GM19467 (cell line): Measurements from ENCODE around the gene CPNE5.

Experiments used
- ATAC-seq: cut with Tn5 transposase; IDR thresholded peaks from one replicate; pipeline ENCODE4 v1.9.1; 2021; ENCODE audit warnings: mild to moderate bottlenecking, moderate library complexity; ENCODE audit not compliant: unreplicated experiment

The CPNE5 gene

DNA sequence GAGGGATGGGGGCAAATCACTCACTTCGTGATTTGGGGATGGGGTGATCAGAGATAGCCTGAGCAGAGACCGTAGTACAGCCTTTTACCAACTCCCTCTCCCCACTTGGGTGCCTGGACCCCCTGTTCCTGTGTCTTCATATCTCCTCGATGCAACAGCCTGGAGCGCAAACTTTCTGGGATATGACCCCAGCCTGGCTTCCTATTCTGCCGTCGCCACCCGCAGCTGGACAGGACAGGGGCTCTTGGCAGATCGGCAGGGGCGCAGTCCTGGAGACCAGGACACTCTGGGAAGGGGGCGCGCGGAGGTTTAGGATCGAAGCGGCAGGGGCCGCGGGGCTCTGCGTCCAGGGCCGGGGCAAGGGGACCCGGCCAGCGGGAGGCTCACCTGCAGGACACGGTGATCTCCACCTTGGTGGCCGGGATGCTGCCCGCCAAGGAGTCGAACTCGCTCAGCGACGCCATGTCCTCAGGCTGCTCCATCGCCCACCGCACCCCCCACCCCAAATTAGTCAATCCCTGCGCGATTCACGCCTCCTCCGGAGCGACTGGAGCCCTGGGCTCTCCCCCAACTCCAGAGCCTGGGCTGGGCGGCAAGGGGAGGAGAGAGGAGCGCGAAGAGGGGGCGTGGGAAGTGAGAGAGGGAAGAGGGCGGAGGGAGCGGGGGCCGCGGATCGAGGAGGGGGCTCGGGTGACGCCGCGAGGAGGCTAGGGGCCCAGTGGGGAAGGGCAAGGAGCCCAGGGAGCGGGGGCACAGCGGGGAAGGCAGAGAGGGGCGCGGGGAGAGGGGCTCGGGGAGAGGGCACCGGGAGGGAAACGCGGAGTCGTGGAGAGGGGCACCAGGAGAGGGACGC, at the start of gene CPNE5:
Gene CPNE5, minus strand, starts transcription at position 549 of the 853 bp plus-strand sequence. Its CDS starts 67 bp downstream, at position 482.
- ATAC-seq = no peak

DNA sequence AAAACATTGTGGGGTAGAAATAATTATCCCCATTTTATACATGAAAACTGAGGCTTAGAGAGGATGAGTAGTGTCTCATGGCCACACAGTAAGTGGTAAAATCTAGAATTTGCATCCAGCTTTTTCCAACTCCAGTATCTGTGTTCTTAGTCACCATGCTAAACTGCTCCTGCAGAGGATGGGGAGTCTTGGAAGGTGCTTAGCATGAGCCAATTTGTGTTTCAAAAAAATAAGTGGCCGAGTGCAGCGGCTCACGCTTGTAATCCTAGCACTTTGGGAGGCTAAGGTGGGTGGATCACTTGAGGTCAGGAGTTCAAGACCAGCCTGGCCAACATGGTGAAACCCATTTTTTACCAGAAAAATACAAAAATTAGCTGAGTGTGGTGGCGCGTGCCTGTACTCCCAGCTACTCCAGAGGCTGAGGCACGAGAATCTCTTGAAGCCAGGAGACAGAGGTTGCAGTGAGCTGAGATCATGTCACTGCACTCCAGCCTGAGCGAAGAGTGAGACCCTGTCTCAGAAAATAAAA, 48.9 kb upstream of the CPNE5 start:
- ATAC-seq = no peak

GRCh38 chr6:36886950-36887618, 47.8 kb upstream of the CPNE5 start:
- no peak for ATAC-seq

GRCh38 chr6:36885461-36886401, 46.5 kb upstream of the CPNE5 start, which contains the start of gene C6orf89:
TSS of gene C6orf89 (plus strand) at chr6:36885952. CDS start at chr6:36899445, 13,493 bp downstream.
- ATAC-seq = peak; percentile 97

- ATAC-seq = no peak
Measured at GRCh38 chr6:36884610-36885009, 45.4 kb upstream of the CPNE5 start.

- ATAC-seq = no peak
Measured at GRCh38 chr6:36875250-36875633, 36.0 kb upstream of the CPNE5 start.

DNA sequence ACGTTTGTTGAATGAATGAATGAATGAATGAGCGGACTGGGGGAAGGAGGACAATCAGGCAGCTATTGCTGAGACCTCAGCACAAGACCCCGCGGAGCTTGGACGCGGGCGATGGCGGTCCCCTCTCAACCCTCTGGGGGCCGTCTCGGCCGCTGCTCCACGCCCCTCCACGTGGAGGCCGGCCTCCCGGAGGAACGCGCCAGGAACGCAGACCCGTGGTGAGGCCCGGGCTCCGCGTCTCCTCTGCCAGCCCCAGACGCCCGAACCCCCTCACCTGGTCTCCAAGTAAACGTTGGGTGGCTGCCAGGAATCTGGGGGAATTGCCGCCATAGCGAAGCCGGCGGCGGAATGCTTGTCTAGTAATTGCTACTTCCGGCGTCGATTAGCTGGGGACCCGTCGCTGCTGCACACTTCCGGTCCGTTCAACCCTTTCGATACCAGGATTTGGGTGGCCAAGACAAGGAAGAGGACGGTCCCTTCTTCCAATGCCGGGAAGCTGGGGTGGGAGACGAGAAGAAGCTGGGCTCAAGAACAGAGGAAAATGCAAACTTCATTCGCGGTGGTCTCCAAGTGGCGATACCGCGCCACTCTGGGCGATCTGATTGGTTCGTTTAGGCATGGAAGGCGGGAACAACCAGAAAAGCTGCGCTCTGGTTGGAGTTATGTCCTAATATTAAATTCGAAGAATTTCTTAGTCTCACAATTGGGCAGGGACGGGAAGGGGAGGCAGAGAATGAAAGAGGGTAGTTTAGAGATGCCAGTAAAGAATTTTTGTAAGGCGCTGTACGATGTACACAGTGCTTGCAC, 35.4 kb upstream of the CPNE5 start, which contains the start of gene PPIL1:
Gene PPIL1, minus strand, starts transcription at position 361 of the 807 bp plus-strand sequence. Its CDS starts 31 bp downstream, at position 330.
- ATAC-seq = peak; percentile 62

GRCh38 chr6:36873612-36874442, 34.6 kb upstream of the CPNE5 start:
- ATAC-seq = no peak

- no peak for ATAC-seq
Measured at GRCh38 chr6:36873115-36873514, 33.9 kb upstream of the CPNE5 start.

DNA sequence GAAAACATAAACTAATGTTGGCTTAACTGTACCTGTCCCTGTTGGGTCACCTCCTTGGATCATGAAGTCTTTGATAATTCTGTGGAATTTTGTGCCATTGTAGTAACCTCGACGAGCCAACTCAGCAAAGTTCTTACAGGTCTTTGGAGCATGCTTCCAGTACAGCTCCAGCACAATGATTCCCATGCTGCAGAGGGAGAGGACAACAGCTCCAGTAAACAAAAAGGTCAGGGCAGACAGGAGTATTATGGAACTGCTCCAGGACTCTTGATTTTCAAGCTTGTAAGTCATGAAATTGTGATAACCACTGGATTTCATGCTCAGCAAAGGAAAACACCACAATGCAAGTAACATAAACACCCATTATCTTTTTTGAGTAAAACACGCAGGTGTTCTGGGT, 32.4 kb upstream of the CPNE5 start:
- ATAC-seq = no peak

DNA sequence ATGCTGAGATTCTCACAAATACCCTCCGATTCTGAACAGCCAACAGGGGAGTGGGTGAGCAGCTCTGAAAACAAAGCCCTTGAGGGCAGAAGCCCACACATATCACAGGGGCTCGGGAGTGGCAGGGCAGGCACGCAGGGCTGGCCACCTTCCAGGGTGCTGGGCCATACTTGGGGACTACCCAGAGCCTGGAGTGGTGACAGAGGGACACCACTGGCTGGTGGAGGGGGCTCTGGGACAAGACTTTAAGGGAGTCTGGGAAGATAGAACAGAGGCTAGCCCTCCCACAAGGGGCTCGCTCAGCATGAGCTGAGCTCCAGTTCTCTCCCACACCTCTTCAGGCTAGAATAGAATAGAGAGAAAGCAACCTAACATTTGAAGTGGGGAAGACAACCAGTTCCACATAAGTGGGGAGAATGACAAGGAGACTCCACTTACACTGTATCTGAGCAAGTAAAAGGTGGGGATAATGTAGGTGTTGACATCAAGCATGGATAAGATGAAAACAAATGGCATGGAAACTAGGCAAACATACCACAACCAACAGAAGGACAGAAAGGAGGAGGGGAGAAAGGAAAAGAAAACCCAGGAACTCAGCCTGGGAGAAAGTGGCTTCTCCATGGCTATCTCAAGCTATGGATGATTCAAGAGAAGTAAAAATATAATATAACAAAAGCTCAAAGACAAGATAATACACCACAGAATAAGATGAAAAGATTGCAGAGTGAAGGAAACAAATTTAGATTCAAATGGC, 28.4 kb upstream of the CPNE5 start:
- ATAC-seq = no peak

DNA sequence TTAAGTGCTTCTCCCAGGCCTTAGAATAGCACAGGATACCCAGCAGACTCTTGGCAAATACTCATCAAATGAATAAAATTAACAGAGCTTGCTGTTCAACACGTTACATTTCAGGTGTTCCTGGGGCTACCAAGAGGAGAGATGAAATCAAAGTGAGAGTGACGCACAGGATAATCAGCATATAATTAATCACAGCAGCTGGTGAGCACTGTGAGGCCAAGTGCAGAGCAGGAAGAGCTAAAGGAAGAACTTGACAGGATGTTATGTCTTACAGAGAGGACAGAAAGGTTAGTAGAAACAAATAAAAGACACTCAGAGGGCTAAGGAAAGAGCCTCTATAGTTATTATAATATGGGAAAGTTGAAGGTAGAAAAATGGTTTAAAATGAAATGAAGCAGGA, 26.6 kb upstream of the CPNE5 start:
- no peak for ATAC-seq

DNA sequence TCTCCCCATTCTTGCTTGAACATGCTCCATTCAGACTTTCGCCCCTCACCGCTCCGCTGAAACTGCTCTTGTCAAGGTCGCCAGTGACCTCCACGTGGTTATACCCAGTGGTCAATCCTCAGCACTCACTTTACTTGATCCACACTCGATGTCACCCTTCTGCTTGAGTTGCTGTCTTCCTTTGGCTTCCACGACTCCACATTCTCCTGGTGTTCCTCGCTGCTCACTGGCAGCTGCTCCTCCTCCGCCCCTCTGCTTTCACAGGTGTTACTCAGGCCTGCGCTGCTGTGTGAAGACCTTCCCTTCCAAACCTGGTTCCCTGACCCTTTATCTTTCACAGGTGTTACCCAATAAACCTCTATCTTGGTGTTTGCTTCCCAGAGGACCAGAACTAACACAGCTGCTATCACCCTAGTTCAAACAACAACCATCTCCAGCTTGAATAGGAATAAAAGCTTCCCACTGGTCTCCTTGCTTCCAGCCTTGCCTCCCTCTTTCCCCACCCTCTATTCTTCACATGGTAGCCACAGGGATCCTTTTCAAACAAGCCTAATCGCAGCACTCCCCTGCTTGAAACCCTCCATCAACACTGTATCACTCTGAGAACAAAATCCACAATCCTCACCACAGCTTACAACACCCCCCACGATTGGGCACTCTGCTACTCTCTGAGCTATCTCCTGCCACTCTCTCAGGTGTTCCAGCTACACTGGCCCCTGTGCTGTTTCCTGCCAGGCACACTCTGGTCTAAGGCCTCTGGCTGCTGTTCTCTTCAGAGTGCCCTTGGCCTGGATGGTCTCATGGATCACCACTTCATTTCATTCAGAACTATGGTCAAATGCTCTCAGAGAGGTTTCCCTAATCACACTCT, 24.7 kb upstream of the CPNE5 start:
- no peak for ATAC-seq

DNA sequence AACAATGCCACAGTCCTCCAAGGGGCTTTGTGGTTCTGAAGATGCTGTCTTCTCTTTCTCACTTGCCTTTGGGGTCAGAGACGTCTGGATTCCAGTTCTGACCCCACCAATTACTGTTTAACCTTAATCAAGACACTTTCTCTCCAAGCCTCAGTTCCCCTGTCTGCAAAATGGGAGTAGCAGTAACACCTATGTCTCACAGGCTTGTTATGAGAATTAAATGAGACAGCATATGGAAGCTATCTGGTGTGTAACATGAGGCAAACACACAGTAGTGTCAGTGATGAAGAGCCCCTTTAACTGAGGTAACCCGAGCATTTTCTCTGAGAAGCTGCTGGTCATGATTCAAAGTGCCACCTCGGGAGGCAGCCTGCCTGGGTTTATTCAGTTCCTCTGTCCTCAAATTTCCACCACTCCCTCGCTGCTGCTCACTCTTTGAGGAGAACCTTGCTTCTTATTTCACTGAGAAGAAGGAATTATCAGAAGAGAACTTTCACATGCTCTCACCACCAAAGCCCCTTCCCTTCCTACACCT, 23.7 kb upstream of the CPNE5 start:
- ATAC-seq = no peak

- no peak for ATAC-seq
Measured at GRCh38 chr6:36862164-36862847, 23.1 kb upstream of the CPNE5 start.

GRCh38 chr6:36860126-36860525, 20.9 kb upstream of the CPNE5 start:
- ATAC-seq = no peak
